GM12878 (cell line): ENCODE measurements around the gene AADAT.

Experiments
- HDGF ChIP-seq: fragments of 450-650 bp; IDR thresholded peaks from 2 replicates; pipeline ENCODE4 v1.6.1; 2016; ENCODE audit warnings: antibody characterized with exemption
- RCOR1 ChIP-seq: conservative IDR thresholded peaks from 2 replicates; pipeline ENCODE4 v1.6.1; 2012; ENCODE audit warnings: low read depth, low read length, improper control_type of control experiment
- SP1 ChIP-seq: IDR thresholded peaks from one replicate; pipeline ENCODE4 v1.6.1; 2011; ENCODE audit warnings: low read depth, low read length
- TF ChIP-seq, protein P1 (sequence below), 3 experiments: IDR thresholded peaks in 2 of 3; conservative IDR thresholded peaks in 1 of 3; 2 replicates each; pipeline ENCODE4 v1.5.1; 2011; ENCODE audit warnings: low read depth in 3 of 3, low read length in 3 of 3, mild to moderate bottlenecking in 3 of 3, control low read depth in 2 of 3, moderate library complexity in 2 of 3, inconsistent platforms in 1 of 3, mixed read lengths in 1 of 3; ENCODE audit not compliant: control insufficient read depth in 2 of 3, insufficient read depth in 1 of 3; ENCODE audit errors: extremely low read depth in 1 of 3

DNA sequence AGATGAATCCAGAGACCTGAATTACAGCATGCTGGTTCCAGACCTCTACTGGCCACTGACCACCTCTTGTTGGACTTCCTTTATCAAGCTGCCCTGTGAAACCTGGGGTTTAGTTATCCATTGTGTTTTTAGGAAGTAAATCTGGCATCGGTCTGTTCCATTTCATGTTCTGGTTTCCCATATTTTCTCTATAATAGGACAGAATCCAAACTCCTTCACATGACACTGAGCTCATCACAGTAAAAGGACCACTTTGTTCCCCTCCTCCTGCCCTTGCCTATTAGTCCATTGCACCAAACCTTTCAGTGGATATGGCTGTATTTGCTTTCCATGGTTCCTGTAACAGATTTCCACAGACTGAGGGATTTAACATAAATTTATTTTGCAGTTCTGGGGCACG is 67.5 kb downstream of the AADAT start:
- TF ChIP-seq, protein P1, sequence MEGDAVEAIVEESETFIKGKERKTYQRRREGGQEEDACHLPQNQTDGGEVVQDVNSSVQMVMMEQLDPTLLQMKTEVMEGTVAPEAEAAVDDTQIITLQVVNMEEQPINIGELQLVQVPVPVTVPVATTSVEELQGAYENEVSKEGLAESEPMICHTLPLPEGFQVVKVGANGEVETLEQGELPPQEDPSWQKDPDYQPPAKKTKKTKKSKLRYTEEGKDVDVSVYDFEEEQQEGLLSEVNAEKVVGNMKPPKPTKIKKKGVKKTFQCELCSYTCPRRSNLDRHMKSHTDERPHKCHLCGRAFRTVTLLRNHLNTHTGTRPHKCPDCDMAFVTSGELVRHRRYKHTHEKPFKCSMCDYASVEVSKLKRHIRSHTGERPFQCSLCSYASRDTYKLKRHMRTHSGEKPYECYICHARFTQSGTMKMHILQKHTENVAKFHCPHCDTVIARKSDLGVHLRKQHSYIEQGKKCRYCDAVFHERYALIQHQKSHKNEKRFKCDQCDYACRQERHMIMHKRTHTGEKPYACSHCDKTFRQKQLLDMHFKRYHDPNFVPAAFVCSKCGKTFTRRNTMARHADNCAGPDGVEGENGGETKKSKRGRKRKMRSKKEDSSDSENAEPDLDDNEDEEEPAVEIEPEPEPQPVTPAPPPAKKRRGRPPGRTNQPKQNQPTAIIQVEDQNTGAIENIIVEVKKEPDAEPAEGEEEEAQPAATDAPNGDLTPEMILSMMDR (IDR thresholded peaks at IDR 0.05 in 2 of 3, conservative IDR thresholded peaks at IDR 0.05 in 1 of 3; ENCODE audit: control insufficient read depth in 2 of 3, extremely low read depth in 1 of 3, insufficient read depth in 1 of 3, low read depth in 3 of 3, low read length in 3 of 3) = no peak
- TF ChIP-seq SP1 = no peak
- TF ChIP-seq RCOR1 = no peak
- no peak for TF ChIP-seq HDGF
